IMR-90 (cell line): ENCODE results near the gene BCO2. TPM values are rescaled to one million over a fixed set of nuclear protein-coding genes. Genes with fewer than 3 reads are reported as not detected.

Experiments
- ATAC-seq: fragments of 200-7000 bp; cut with Tn5 transposase; 2 replicates; pipeline ENCODE4 v1.9.1; 2020; ENCODE audit warnings: low read depth, mild to moderate bottlenecking, moderate library complexity
- BruUV-seq: library from RNA; stranded (reverse); fragments of 400-500 nt; replicated peaks from 2 replicates; lab custom pipeline; 2021; lab: Mats Ljungman, UMichigan
- CTCF ChIA-PET: fragments of 300-600 bp; formaldehyde crosslinking; extraction: SDS; loops from one replicate; lab custom pipeline; 2021; ENCODE audit warnings: antibody characterized with exemption; lab: Yijun Ruan, JAX
- POLR2A ChIA-PET: fragments of 300-600 bp; sonication (Branson Sonifier 250); formaldehyde crosslinking; loops from one replicate; lab custom pipeline; 2022; ENCODE audit warnings: antibody characterized with exemption; ENCODE audit not compliant: unreplicated experiment; lab: Charles Lee
- DNase-seq: peaks from one replicate; pipeline ENCODE4 v3.0.0; 2013
- H2AFZ ChIP-seq: replicated peaks from 2 replicates; pipeline ENCODE3; 2013; ENCODE audit warnings: low read length, mild to moderate bottlenecking; ENCODE audit not compliant: poor library complexity
- H2AK5ac ChIP-seq: 2 replicates; pipeline ENCODE4 v1.6.1; 2013; ENCODE audit warnings: low read depth, low read length, inconsistent platforms
- H2AK9ac ChIP-seq: replicated peaks from 2 replicates; pipeline ENCODE3; 2013; ENCODE audit warnings: mild to moderate bottlenecking, low read depth, low read length, moderate library complexity; ENCODE audit not compliant: poor library complexity
- H2BK120ac ChIP-seq: 2 replicates; pipeline ENCODE4 v1.6.1; 2013; ENCODE audit warnings: low read depth, low read length, inconsistent platforms
- H2BK15ac ChIP-seq: 3 replicates; pipeline ENCODE4 v1.6.1; 2013; ENCODE audit warnings: low read depth, low read length, inconsistent platforms
- H2BK20ac ChIP-seq: 2 replicates; pipeline ENCODE4 v1.6.1; 2013; ENCODE audit warnings: low read depth, mild to moderate bottlenecking, inconsistent platforms, low read length, moderate library complexity
- H2BK5ac ChIP-seq: 2 replicates; pipeline ENCODE4 v1.6.1; 2013; ENCODE audit warnings: mild to moderate bottlenecking, low read depth, low read length, inconsistent platforms; ENCODE audit not compliant: poor library complexity, severe bottlenecking
- H3K14ac ChIP-seq: replicated peaks from 2 replicates; pipeline ENCODE4 v1.6.1; 2013; ENCODE audit warnings: low read depth, low read length, inconsistent platforms
- H3K18ac ChIP-seq: 2 replicates; pipeline ENCODE4 v1.6.1; 2013; ENCODE audit warnings: low read depth, low read length, control low read depth
- H3K23ac ChIP-seq: 2 replicates; pipeline ENCODE4 v1.6.1; 2013; ENCODE audit warnings: low read depth, low read length, inconsistent platforms
- H3K27ac ChIP-seq: 2 replicates; pipeline ENCODE4 v1.5.1; 2013; ENCODE audit warnings: mild to moderate bottlenecking, control low read depth, low read length; ENCODE audit not compliant: insufficient read depth
- H3K27me3 ChIP-seq: 2 replicates; pipeline ENCODE4 v1.6.1; 2013; ENCODE audit warnings: low read length; ENCODE audit not compliant: control insufficient read depth, insufficient read depth
- H3K36me3 ChIP-seq: 2 replicates; pipeline ENCODE4 v1.6.1; 2013; ENCODE audit warnings: low read length, mixed read lengths; ENCODE audit not compliant: control insufficient read depth, insufficient read depth
- H3K4ac ChIP-seq: 2 replicates; pipeline ENCODE4 v1.6.1; 2013; ENCODE audit warnings: low read depth, low read length, inconsistent platforms
- H3K4me1 ChIP-seq: 2 replicates; pipeline ENCODE4 v1.6.1; 2013; ENCODE audit warnings: low read length, mixed read lengths; ENCODE audit not compliant: control insufficient read depth, insufficient read depth
- H3K4me2 ChIP-seq: 2 replicates; pipeline ENCODE4 v1.6.1; 2013; ENCODE audit warnings: low read depth, mild to moderate bottlenecking, control low read depth, low read length, moderate library complexity
- H3K4me3 ChIP-seq: 2 replicates; pipeline ENCODE4 v1.5.1; 2013; ENCODE audit warnings: low read depth, mild to moderate bottlenecking, control low read depth, low read length, moderate library complexity; ENCODE audit not compliant: insufficient read depth
- H3K56ac ChIP-seq: 2 replicates; pipeline ENCODE4 v1.6.1; 2013; ENCODE audit warnings: low read length, inconsistent platforms; ENCODE audit not compliant: insufficient read depth; ENCODE audit errors: extremely low read depth
- H3K79me1 ChIP-seq, 2 experiments: 2 replicates each; pipeline ENCODE4 v1.6.1; 2013; ENCODE audit warnings: low read length in 2 of 2, inconsistent platforms in 1 of 2, low read depth in 1 of 2
- H3K9ac ChIP-seq: 2 replicates; pipeline ENCODE4 v1.6.1; 2013; ENCODE audit warnings: low read depth, low read length, control low read depth
- H3K9me1 ChIP-seq: 2 replicates; pipeline ENCODE4 v1.6.1; 2013; ENCODE audit warnings: low read length, inconsistent platforms; ENCODE audit not compliant: insufficient read depth
- H3K9me3 ChIP-seq: 2 replicates; pipeline ENCODE4 v1.6.1; 2013; ENCODE audit warnings: low read length; ENCODE audit not compliant: control insufficient read depth, insufficient read depth
- H4K20me1 ChIP-seq: 2 replicates; pipeline ENCODE4 v1.6.1; 2013; ENCODE audit warnings: low read length, inconsistent platforms; ENCODE audit not compliant: insufficient read depth
- H4K5ac ChIP-seq: 2 replicates; pipeline ENCODE4 v1.6.1; 2013; ENCODE audit warnings: mild to moderate bottlenecking, low read depth, low read length, control low read depth
- H4K8ac ChIP-seq, 2 experiments: 2 replicates each; pipeline ENCODE4 v1.6.1; 2013; ENCODE audit warnings: low read depth in 2 of 2, low read length in 2 of 2, control low read depth in 1 of 2, inconsistent platforms in 1 of 2
- H4K91ac ChIP-seq: 2 replicates; pipeline ENCODE4 v1.6.1; 2013; ENCODE audit warnings: low read depth, low read length, inconsistent platforms; ENCODE audit not compliant: insufficient read depth
- BHLHE40 ChIP-seq: fragments of 150-350 bp; IDR thresholded peaks from 2 replicates; pipeline ENCODE4 v1.6.1; 2016; ENCODE audit warnings: mild to moderate bottlenecking, low read depth, low read length
- FOS ChIP-seq: fragments of 150-350 bp; IDR thresholded peaks from 2 replicates; pipeline ENCODE4 v1.6.1; 2016; ENCODE audit warnings: low read depth, low read length
- NFE2L2 ChIP-seq: fragments of 150-350 bp; IDR thresholded peaks from 2 replicates; pipeline ENCODE4 v1.6.1; 2016; ENCODE audit warnings: low read depth, mild to moderate bottlenecking, low read length
- WGBS, 2 experiments: methylation state at CpG; one replicate each; pipeline versions ENCODE4 v1.1.5 to v1.1.7; 2013; ENCODE audit warnings: missing lambda C conversion rate in 2 of 2; ENCODE audit not compliant: insufficient read length in 1 of 2; ENCODE audit errors: extremely low coverage in 2 of 2; 5-methylcytosine and 5-hydroxymethylcytosine counted together
- dilution Hi-C: fragments of 300-500 bp; cut with HindIII; formaldehyde crosslinking; loops from one replicate; pipeline ENCODE4 v1.14.3; 2018; ENCODE audit warnings: low sequenced_read_pairs; ENCODE audit not compliant: unreplicated experiment
- in situ Hi-C: fragments of 300-500 bp; cut with MboI; formaldehyde crosslinking; loops from 3 replicates; pipeline ENCODE4 v1.14.3; 2019; ENCODE audit warnings: low sequenced_read_pairs, inconsistent platforms, mixed read lengths
- intact Hi-C: fragments of 100-400 bp; cut with micrococcal nuclease; formaldehyde crosslinking; loops from 2 replicates; pipeline ENCODE4 v1.10.0; 2022
- polyA plus RNA-seq, 3 experiments: library from polyadenylated mRNA; depleted of rRNA; stranded (reverse); fragments of >200 nt; gene quantifications; 2 replicates each; pipeline ENCODE4 v1.2.3, GENCODE V29; 2012; ENCODE audit warnings: low replicate concordance in 1 of 3
- total RNA-seq: library from RNA; depleted of rRNA; stranded (reverse); fragments of >200 nt; gene quantifications from 2 replicates; pipeline ENCODE4 v1.2.3, GENCODE V29; 2012

BCO2 gene
- total and polyA plus RNA-seq, 2 of the 4 experiments (the other 2 are of a cell fraction): 0.18 to 0.68 TPM

DNA sequence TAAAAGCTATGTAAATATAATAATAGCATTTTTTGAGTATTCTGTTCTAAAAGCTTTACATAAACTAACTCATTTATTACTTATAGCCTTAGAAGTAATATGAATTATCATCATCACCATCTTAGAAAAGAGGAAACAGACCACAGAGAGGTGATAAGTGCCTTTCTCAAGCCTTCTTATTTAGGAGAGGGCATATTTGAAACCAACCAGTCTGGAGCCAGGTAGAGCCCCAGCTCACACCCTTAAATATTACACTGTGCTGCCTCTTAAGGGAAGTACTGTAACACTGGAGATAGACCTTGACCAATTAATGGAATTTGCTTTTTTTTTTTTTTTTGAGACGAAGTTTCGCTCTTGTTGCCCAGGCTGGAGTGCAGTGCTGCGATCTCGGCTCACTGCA lies 2.3 kb downstream of the BCO2 start:
- Histone ChIP-seq H2BK5ac (no peak overlapping the region), H3K27ac (no peak overlapping the region), H2BK20ac (no peak overlapping the region), H2AFZ (no peak overlapping the region), H3K9me3 (no peaks in the 10 kb centered on the region), H3K4me2 (no peak overlapping the region), H2BK120ac (no peak overlapping the region), H3K9ac (no peak overlapping the region), H3K9me1 (no peaks in the 10 kb centered on the region), H2AK5ac (no peak overlapping the region), H3K23ac (no peak overlapping the region), H4K91ac (no peak overlapping the region), H3K4me1 (peaks cover 4% of the 10 kb centered on the region; the same call in 1 of the 2 replicates), H3K79me1 (no peaks in the 10 kb centered on the region), H2AK9ac (no peak overlapping the region), H3K4me3 (no peak overlapping the region), H2BK15ac (no peak overlapping the region), H3K36me3 (no peaks in the 10 kb centered on the region), H3K14ac (no peak overlapping the region), H3K56ac (no peak overlapping the region), H3K4ac (no peak overlapping the region), H4K5ac (no peak overlapping the region), H3K27me3 (peaks cover 3% of the 10 kb centered on the region; the same call in 1 of the 2 replicates), H4K20me1 (no peaks in the 10 kb centered on the region), H3K18ac (no peak overlapping the region), H4K8ac (no peak overlapping the region)
- no TSS peak for BruUV-seq
- intact Hi-C loops: loop anchor here (5.0 kb wide), 1 partner anchor 35 kb away; no protein-coding TSS in a partner anchor
- CTCF ChIA-PET: no interaction called here
- no peak for TF ChIP-seq BHLHE40
- TF ChIP-seq NFE2L2: no peak
- no peak for TF ChIP-seq FOS
- in situ Hi-C loops: no loop called here
- WGBS, 2 experiments: no CpG with 5 or more reads among the region's 4 CpGs
- POLR2A ChIA-PET: no interaction called here
- DNase-seq (no peak), ATAC-seq (no peak)
- dilution Hi-C loops: no loop called here
